Measurements from ENCODE around the gene HECW1.

GRCh38 chr7:43273939-43274719, 161.7 kb downstream of the HECW1 start:
- TF ChIP-seq CTCF (conservative IDR thresholded peaks at IDR 0.05; ENCODE audit: low read depth in 2 of 2): no peak
- TF ChIP-seq POLR2AphosphoS5 (IDR thresholded peaks at IDR 0.05; ENCODE audit: low read depth): no peak
- TF ChIP-seq EZH2phosphoT487 (IDR thresholded peaks at IDR 0.05; ENCODE audit: unreplicated experiment): no peak
- TF ChIP-seq JUNB (IDR thresholded peaks at IDR 0.05; ENCODE audit: unreplicated experiment): no peak
- TF ChIP-seq EZH2 (IDR thresholded peaks at IDR 0.05; ENCODE audit: low read depth, unreplicated experiment): no peak
- TF ChIP-seq NANOG (IDR thresholded peaks at IDR 0.05; ENCODE audit: borderline replicate concordance): no peak
- TF ChIP-seq ETS1 (IDR thresholded peaks at IDR 0.05): no peak
- TF ChIP-seq CREB1 (CRISPR knock-in tag; IDR thresholded peaks at IDR 0.05; ENCODE audit: low read depth): no peak
- no peak for TF ChIP-seq REST (IDR thresholded peaks at IDR 0.05; ENCODE audit: unreplicated experiment)
- no peak for TF ChIP-seq ZNF331 (CRISPR knock-in tag; IDR thresholded peaks at IDR 0.05; ENCODE audit: low read depth)
- no peak for TF ChIP-seq ZNF462 (CRISPR knock-in tag; IDR thresholded peaks at IDR 0.05)
